HG03432 (cell line): ENCODE measurements around the gene FKBP5.
"Not testable (repeated sequence)": the region's sequence is repeated elsewhere in the genome, so short reads cannot be mapped to it uniquely, and the experiment has no call there.

Source experiments
- ATAC-seq: cut with Tn5 transposase; IDR thresholded peaks from one replicate; pipeline ENCODE4 v1.9.1; 2021; ENCODE audit warnings: mild to moderate bottlenecking, moderate library complexity; ENCODE audit not compliant: unreplicated experiment

FKBP5 gene

DNA sequence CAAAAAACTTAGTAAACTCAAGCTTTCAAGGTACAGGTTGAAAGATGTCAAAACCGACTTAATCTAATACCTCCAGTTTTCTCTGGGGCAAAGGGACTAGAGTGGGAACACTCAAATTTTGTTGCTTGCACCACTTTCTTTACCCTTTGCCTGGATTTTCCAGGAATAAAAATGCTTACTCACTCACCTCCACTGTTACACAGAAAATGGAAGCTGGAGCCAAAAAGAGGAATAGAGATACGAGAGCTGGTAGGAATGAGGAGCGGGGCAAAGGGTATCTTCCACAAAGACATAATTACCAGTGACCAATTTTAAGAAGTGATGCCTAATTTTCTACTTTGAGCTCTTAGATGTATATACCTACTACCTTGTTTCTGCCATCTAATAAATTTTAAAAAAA is 96.5 kb downstream of the FKBP5 start:
- ATAC-seq, result no peak

- ATAC-seq, result no peak
Observed at GRCh38 chr6:35590622-35591066, 98.1 kb downstream of the FKBP5 start.

- ATAC-seq, result no peak
Observed at GRCh38 chr6:35589904-35590303, 98.8 kb downstream of the FKBP5 start.

DNA sequence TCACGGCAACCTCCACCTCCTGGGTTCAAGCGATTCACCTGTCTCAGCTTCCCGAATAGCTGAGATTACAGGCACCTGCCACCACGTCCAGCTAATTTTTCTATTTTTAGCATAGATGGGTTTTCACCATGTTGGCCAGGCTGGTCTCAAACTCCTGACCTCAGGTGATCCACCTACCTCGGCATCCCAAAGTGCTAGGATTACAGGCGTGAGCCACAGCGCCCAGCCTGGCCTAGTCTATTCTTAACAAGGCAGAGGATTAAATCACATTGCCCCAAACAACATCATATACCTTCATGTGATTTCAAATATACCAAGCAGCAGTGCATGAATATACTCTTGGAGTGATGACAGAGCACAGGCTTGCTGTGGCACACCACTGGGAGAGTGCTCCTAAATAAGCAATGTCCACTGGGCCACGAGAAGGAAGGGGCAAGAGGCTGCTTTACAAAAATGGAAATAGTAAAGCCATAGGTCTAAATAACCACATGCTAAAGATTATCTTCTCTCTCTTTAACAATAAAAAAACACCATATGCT is 99.4 kb downstream of the FKBP5 start:
- no peak for ATAC-seq

GRCh38 chr6:35587167-35587566 is 101.5 kb downstream of the FKBP5 start:
- no peak for ATAC-seq

DNA sequence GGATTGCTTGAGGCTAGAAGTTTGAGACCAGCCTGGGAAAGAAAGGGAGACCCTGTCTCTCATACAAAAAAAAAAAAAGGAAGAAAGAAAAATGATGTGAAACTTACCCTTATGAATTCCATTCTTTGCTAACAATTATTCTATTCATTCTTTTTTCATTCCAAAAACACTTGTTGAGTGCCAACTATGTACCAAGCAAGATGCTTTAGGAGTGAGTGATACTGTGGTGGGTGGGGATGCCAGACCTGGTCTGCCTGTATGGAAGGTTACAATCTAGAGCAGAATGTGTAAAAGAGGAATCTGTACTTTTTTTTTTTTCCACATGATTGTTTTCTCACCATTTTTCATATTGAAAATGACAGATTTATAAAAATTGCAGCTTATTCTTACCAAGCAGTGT is 102.2 kb downstream of the FKBP5 start:
- ATAC-seq, result no peak

DNA sequence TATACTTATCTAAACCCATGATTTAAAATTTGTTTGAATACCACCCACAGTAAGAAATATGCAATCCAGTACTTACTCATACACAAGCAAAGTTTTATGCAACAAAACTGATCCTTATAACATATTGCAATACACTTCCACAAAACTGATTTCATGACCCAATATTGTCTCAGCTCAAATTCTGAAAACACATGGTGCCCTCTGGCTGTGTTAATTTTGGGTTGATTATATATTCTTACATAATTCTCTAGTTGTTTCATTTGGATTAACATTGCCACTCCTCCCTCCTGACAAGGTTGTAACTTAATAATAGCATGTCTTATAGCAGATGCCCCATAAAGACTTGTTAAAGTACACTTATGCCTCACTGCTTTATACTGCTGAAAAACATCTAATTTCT is 103.1 kb downstream of the FKBP5 start:
- no peak for ATAC-seq

- ATAC-seq, result no peak
Observed at GRCh38 chr6:35583893-35584688, 104.6 kb downstream of the FKBP5 start.

GRCh38 chr6:35582315-35582714 is 106.4 kb downstream of the FKBP5 start:
- ATAC-seq, result no peak

GRCh38 chr6:35581633-35582032 is 107.1 kb downstream of the FKBP5 start:
- ATAC-seq, result no peak

- ATAC-seq, result no peak
Observed at GRCh38 chr6:35580836-35581235, 107.9 kb downstream of the FKBP5 start.

- ATAC-seq, result no peak
Observed at GRCh38 chr6:35576682-35577081, 112.0 kb downstream of the FKBP5 start.

DNA sequence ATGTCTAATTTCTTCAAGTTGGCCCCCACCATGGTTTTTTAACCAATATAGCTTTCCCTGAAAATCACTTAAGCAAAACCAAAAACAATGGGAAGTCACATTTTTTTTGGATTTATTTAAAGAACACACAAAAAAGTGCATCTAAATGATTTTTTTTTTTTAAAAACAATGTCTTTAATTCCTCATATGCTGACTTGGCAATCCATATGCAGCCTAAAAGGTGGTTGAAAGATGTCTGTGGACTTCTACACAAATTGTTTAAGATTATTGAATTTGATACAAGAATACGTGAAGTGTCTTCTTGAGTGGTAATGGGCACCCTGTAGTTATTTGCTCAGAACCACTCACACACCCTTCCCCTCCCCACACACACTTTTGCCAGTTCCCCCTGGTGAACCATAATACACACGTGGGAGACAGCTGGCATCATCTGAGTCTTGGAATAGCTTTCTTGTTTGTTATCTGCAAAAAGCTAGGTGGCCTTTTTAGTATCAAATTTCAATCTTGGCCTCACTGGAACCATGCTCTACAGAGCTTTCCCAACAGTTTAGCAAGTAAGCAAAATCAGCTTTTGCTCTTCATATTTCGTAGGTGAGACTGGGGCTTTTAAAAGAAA is 115.1 kb downstream of the FKBP5 start:
- ATAC-seq, result no peak

GRCh38 chr6:35570885-35571330 is 117.8 kb downstream of the FKBP5 start:
- ATAC-seq, result not testable (repeated sequence)

- no peak for ATAC-seq
Observed at GRCh38 chr6:35569011-35569461, 119.7 kb downstream of the FKBP5 start.

DNA sequence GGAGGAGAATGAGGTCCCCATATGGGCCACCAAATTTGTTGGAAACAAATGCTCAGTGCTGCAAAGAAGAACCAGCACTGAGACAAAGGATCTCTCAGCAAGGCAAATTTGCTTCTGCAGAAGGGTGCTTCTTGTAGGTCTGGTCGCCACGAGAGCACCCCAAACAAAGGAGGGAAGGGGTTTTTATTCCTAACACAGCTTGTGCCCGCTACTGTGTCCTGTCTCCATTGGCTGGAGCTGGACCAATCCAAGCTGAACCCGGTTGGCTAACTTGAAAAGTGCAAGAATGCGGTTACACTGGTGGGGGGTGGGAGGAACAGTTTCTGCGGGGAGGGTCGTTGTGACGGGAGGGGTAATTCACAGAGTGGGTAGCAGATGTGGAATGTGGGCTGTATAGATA is 121.9 kb downstream of the FKBP5 start:
- no peak for ATAC-seq

DNA sequence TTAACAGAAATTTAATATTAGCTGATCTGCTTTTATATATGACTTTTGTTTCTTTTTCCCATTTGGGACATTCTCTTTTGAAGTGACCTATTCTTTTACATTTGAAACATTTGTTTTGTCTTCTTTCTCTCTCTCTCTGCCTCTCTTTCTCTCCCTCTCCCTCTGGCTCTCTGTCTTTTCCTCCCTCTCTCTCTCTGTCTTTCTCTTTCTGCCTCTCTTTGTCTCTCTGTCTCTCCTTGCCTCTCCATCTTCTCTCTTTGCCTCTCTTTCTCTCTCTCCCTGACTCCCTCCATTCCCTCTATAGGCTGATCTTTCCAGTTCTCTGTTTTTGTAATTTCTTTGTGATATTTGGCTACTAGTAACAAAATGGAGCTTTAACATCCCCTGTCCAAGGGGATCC is 124.0 kb downstream of the FKBP5 start:
- no peak for ATAC-seq

DNA sequence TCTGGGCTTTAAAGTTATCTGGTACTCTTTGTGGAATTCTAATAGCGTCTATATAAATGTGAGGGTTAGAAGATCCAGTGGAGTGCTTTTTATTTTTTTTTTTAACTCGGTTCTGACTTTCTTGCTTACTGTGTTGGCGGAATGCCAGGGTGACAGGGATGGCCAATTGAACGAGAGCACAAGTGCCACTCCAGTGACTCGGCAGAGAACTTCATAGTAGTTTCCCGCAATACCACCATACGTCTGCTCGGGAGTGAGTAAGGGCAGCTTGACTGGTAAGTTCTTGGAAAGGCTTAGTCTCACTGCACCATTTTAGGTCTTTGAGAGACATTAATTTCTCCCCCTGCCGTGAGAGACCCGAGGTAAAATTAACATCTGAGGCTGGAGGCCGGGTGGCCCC is 126.7 kb downstream of the FKBP5 start:
- no peak for ATAC-seq

GRCh38 chr6:35561113-35561512 is 127.6 kb downstream of the FKBP5 start:
- no peak for ATAC-seq

DNA sequence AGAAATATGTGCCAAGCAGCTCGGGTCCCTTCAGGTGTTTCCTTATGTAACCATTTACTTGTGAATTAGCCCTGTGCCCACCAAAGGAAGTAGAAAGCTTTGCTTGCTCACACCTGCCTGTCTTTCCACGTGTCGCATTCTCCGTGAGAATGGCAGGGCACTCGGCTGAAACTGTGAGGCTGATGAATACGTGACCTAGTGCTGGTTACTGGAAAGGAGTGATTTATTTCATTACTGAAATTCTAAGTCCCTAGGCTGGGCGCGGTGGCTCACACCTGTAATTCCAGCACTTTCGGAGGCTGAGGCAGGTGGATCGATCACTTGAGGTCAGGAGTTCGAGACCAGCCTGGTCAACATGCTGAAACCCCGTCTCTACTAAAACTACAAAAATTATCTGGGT is 130.1 kb downstream of the FKBP5 start:
- no peak for ATAC-seq

DNA sequence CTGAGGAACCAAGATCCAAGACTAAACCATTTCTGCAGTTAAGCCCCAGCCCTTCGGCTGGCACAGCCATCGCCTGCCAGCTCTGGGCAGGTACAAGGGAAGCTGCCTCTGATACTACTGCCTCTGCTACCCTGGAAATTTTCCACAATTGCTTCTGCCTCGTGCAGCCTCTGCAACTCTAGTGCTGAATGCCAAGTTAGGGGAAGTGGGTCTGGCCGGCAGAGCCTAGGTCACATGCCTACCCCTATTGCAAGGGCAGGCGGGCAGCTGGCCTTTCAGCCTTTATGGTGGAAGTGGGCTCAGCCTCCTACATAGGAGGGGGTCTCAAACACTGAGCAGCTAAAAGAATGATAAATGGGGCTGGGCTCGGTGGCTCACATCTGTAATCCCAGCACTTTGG is 131.5 kb downstream of the FKBP5 start:
- ATAC-seq, result no peak

GRCh38 chr6:35554811-35555210 is 133.9 kb downstream of the FKBP5 start:
- ATAC-seq, result no peak
